Right renal pelvis (tissue), 4 donors: Measurements from ENCODE around the gene CHURC1. TPM values are rescaled to one million over a fixed set of nuclear protein-coding genes. Genes with fewer than 3 reads are reported as not detected.
"Not testable (repeated sequence)": the region's sequence is repeated elsewhere in the genome, so short reads cannot be mapped to it uniquely, and the experiment has no call there.

ENCODE experiments used
- DNase-seq, 4 donors: peaks; one replicate each; pipeline ENCODE4 v3.0.0-alpha.2; 2013; ENCODE audit warnings: low read depth in 4 of 4, low spot score in 3 of 4, missing footprints in 1 of 4
- polyA plus RNA-seq, 4 donors: library from polyadenylated mRNA; unstranded; fragments of 120-200 nt; gene quantifications; one replicate each; pipeline ENCODE4 v1.2.1, GENCODE V29; 2013; ENCODE audit not compliant: insufficient read length in 4 of 4

Gene CHURC1
- polyA plus RNA-seq, 4 donors: 55.9 to 65.6 (median 60.7) TPM

DNA sequence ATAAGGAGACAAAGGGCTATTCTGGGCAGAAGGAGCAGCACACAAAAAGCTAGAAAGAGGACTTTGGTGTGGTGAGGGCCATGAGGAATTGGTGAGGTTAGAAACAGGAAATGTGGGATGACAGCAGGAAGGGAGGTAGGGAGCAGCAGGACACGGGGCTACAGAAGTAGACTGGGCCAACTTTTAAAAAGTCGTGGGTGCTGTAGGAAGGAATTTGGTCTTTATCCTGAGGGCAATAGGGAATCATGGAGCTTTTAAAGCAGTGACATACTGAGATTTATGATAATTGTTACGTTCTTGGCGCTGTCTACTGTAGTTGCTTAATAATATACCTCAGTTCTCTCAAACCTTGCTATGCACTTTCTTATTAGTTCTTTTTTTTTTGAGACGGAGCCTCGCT, 8.2 kb upstream of the CHURC1 start:
- no peak for DNase-seq

DNA sequence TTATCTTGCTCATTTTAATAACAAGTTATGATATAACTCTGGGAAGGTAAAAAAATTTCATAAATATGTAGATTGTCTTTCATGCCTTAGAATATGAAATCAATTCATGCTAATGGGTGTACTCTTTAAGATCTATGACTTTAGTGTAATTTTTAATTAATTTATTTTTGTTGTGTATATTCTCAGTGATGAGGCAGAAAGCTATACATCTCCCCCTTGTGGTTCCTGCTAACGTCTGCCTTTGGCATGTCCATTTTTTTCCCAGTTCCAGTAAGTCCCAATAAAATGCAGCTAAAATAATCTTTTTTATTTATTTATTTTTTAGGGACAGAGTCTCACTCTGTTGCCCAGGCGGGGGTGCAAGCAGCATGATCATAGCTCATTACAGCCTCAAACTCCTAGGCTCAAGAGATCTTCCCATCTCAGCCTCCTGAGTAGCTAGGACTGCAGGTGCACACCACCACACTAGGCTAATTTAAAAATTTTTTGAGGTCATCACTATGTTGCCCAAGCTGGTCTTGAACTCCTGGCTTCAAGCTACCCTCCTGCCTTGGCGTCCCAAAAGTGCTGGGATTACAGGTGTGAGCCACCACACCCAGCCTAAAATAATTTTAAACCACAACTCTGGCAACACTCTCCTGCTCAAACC, 3.3 kb upstream of the CHURC1 start:
- no peak for DNase-seq

DNA sequence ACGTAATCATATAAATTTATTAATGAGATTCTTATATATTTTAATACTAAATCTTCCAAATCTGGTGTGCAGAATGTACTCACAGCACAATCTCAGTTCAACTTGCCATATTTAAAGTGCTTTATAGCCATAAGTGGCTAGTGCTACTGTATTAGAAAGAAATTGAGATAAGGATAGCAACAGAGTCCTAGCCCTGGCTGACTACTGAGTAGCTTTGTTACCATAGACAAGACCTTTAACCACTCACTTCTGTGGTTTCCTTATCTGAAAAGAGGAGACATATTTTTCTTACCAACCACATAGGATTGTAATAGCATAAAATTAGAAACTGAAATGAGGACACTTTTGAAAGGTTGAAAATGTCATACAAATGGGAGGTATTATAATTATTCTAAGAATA, 2.0 kb upstream of the CHURC1 start:
- no peak for DNase-seq

DNA sequence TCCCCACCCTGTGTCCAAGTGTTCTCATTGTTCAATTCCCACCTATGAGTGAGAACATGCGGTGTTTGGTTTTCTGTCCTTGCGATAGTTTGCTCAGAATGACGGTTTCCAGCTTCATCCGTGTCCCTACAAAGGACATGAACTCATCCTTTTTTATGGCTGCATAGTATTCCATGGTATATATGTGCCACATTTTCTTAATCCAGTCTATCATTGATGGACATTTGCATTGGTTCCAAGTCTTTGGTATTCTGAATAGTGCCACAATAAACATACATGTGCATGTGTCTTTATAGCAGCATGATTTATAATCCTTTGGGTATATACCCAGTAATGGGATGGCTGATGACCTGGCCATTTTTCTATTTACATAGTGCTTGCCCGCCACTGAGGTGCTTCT, 778 bp upstream of the CHURC1 start:
- not testable (repeated sequence) for DNase-seq

GRCh38 chr14:64915029-64915424, 772 bp downstream of the CHURC1 start:
- DNase-seq: no peak

DNA sequence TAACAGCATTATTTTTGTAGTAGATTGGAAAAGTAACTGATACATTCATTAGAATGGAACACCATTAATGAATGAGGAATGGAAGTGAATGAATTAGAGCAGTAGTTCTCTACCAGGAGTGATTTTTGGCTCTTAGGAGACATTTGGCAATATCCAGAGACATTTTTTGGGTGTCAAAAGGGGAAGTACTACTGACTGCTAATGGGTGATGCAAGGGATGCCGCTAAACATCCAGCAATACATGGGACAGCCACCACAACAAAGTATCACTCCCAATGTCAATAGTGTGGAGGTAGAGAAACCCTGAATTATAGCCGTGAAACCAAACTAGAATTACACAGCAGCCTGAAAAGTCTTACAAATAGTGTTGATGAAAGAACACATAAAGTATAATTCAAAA, 1.5 kb downstream of the CHURC1 start:
- DNase-seq: no peak

- no peak for DNase-seq
Measured at GRCh38 chr14:64918216-64918615, 4.0 kb downstream of the CHURC1 start.

DNA sequence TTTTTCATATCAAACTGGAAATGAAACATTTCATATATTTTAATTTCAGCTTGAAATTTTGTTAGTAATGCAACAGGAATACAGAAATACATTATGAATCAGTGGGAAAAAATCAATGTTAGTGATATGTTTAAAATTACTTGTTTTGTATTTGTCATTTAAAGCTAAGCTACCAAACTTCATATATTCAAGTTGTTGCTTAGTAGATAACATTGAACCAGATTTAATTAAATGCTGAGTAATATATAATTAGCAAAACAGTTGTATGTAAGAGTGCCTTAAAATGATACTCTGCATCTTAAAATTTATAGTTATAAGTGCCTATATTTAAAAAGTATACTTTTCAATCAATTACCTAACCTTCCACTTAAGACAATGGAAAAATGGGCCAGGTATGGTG, 5.0 kb downstream of the CHURC1 start:
- DNase-seq: no peak

- no peak for DNase-seq
Measured at GRCh38 chr14:64919618-64920017, 5.4 kb downstream of the CHURC1 start.

- no peak for DNase-seq
Measured at GRCh38 chr14:64920465-64920864, 6.2 kb downstream of the CHURC1 start.

- no peak for DNase-seq
Measured at GRCh38 chr14:64923015-64923414, 8.8 kb downstream of the CHURC1 start.

- no peak for DNase-seq
Measured at GRCh38 chr14:64926398-64926995, 12.2 kb downstream of the CHURC1 start.

DNA sequence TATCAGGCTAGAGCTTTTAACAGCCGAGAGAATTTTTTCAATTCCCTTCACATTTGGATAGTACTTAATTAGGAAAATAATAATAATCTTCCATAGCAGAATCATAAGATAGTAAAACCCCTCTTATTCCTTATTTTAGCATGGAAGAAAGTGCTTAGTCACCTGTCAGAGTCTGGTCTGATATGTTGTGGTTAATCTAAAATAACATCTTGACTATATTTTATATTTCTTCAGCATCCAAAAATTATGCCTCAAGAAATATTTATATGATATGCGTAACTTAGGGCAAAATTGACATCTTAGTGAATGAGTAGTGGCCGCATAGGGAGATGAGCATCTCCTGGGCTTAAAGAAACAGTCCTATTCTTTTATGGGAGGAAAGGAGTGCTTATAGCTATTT, 12.8 kb downstream of the CHURC1 start:
- no peak for DNase-seq

DNA sequence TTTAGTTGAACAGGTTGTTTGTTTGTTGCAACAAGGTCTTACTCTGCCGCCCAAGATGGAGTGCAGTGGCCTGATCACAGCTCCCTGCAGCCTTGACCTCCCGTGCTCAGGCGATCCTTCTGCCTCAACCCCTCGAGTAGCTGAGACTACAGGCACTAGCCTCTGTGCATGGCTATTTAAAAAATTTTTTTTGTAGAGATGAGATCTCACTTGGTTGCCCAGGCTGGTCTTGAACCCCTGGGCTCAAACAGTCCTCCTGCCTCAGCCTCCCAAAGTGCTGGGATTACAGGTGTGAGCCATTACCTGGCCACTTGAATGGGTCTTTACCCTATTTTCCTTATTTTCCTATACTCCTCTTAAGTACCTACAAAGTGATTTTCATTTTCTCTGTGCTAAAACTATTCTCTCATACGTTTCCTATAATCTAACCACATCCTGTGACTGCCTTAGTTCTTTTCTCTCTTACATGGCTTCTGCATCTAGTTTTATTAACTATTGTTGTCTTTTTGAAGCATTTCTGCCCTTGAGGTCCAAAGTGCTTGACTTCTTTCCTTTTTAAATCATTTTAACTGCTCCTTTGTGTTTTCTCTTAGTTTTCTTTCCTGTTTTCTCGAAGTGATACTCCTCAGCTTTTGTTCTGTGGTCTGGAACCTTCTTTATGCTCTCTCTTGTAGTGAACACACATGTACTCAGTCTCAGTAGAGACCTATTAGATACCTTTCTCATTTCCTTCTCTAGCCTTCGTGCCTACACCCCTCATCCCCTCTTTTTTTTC, 14.2 kb downstream of the CHURC1 start:
- no peak for DNase-seq

GRCh38 chr14:64929014-64929359, 14.7 kb downstream of the CHURC1 start:
- no peak for DNase-seq

DNA sequence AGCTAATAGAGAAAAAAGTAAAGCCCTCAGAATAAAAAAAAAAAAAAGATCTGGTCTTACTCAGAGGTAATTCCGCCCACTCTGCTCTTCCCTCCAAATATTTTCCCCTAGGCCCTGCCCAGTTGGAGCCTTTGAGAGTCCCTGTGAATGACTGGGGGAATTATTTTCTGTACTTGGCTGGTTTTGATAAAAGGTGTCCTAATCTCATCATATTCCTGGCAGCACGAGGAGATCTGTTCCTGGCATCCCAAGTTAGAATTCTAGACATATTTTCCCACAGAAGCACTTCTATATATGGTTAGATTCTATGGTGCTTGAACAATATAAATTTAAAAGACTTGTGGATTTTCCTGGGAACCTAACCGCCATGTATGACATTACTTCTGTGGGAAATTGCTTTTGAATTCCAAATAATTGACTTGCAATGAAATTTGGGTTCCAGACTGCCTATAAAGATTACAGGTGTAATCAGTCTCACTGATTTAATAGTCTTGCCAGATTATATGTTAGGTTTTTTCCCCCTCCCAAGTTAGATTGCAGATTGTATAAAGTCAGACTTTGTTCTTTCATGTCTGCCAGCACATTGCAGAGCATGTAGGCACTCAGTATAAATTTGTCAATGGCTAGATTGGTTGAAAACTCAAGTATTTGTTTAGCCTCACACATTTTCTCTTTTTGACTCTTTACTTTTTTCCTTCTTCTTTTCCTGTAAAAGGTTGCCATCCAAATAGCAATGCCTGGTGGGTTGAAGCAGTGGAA, 16.0 kb downstream of the CHURC1 start:
- no peak for DNase-seq

- no peak for DNase-seq
Measured at GRCh38 chr14:64931123-64931522, 16.9 kb downstream of the CHURC1 start.

DNA sequence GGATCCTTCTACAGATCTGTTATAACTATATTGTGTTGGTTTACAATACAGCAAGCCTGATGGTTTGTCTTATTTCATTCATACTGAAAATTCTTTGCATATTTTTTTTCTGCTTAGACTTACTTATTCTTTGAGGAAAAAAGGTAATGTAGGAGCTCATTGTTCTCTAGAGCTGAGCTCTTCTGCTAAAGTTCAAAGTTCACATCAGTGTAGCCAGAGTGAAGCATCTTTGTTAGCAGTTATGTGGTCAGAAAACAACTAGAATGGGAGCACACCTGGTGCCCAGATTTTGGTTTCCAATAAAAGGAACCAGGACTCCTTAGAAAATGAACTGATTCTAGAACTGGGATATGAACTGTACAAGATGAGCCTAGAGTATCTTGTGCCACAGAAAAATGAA, 18.0 kb downstream of the CHURC1 start:
- no peak for DNase-seq

GRCh38 chr14:64934338-64934929, 20.2 kb downstream of the CHURC1 start:
- DNase-seq: no peak

DNA sequence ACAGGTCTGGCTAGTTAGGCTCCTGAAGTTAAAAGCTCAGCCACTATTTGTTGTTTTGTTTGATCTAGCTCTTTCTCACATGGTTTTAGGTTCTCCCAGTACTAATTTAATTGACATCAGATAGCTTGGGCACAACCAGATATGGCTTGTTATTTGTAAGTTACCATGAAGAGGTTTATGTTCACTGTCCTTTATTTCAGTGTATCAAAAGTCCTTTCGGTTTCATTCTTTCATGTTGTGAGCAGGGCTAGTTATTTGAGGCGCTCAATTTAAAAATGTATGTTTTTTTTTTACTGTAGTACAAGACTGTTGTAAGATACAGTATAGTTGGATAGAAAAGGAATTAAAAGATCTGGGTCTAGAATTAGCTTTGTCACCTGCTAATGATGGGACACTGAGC, 21.3 kb downstream of the CHURC1 start:
- no peak for DNase-seq
